HG02798 (cell line): ENCODE data around the gene VAV1.
A peak's percentile ranks its signal among the peaks of the same experiment; 100 is the strongest.
"Not testable (repeated sequence)": the region's sequence is repeated elsewhere in the genome, so short reads cannot be mapped to it uniquely, and the experiment has no call there.

Source experiments
- ATAC-seq: cut with Tn5 transposase; IDR thresholded peaks from one replicate; pipeline ENCODE4 v1.9.1; 2021; ENCODE audit warnings: mild to moderate bottlenecking; ENCODE audit not compliant: unreplicated experiment, poor library complexity

The VAV1 gene

DNA sequence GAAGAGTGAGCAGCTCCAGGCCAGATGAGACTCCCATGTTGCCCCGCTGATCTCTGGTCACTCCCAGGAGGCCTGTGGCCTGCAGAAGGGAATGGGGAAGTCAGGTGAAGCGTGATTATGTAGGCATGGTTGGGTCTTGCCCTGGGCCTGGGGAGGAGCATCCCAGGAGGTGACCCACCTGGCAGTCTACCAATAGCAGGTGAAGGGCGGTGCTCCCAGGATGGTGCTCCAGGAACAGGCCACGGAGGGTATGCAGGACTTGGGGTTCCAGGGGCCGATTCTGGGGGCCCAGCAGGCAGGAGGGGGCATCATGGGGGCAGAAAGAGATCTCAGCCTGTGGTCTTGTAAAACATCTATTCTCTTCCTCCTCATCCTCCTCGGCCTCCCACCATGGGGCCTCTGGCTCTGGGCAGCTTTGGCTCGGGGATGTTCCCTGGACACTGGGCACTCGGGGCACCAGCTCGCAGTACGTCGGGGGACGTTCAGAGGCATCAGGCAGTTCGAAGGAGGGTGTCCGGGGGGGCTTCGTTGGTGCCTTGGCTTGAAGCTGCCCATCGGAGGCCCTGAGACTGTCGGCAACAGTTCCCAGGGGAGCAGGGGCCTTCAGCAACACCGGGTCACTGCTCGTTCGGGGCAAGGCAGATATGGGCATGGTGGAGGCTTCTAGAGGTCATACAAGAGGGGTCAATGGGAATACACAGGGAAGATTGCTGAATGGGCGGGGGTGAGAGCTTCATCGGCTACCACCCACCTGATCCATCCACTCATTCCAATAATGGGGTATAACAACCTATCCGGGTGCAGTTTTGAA, 17.6 kb upstream of the VAV1 start:
- no peak for ATAC-seq

DNA sequence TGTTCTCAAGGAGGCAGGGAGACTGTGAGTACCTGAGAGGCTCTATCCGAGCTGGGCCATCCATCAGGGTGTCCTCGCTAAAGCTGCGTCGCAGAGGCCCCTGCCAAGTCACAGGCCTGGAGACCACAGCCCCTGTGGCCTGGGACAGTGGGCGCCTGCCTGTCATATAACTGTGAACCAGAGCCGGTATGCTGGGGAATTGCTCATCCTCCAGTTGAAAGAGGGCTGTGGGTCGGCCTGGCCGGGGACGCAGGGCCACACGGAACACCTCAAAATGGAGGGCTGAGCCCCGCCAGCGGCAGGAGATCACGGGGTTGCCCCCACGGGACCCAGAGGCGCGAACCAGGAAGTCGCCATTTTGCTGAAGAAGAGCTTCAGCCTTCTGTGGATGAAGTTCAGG, 11.9 kb upstream of the VAV1 start:
- ATAC-seq = no peak

DNA sequence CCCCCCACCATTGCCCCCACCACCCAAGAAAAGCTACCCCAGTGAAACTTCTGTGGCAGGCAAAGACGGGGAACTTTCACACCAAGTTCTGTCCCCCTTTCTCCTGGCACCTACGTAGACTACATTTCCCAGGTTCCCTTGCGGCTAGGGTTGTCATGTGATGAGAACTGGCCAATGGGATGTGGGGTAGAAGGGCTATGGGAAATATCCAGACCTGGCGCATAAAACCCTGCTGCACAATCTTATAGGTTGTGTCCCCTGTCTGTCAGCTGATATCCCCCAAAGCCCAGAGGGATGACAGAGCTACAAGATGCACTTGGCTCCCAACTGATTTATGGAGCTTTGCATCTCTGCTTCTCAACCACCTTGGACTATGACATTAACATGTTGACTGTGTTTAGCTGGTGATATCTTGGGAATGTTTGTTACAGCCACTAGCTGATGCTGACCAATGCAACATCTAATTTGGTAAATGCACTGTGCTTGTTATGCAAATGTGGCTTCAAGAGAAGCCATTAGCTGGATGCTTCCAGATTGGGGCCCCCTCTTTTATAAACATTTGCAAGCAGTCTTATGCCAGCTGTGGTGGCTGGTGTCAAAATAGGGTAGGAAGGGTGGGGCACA, 11.3 kb upstream of the VAV1 start:
- no peak for ATAC-seq

DNA sequence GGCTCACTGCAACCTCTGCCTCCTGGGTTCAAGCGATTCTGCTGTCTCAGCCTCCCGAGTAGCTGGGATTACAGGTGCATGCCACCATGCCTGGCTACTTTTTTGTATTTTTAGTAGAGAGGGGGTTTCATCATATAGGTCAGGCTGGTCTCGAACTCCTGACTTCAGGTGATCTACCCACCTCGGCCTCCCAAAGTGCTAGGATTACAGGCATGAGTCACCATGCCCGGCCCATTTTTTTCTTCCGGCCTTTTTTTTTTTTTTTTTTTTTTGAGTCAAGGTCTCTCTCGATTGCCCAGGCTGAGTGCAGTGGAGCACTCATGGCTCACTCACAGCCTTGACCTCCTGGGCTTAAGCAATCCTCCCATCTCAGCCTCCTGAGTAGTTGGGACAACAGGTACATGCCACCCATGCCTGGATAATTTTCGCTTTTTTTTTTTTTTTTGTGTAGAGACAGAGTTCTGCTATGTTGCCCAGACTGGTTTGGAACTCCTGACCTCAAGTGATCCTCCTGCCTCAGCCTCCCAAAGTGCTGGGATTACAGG, 10.2 kb upstream of the VAV1 start:
- not testable (repeated sequence) for ATAC-seq

DNA sequence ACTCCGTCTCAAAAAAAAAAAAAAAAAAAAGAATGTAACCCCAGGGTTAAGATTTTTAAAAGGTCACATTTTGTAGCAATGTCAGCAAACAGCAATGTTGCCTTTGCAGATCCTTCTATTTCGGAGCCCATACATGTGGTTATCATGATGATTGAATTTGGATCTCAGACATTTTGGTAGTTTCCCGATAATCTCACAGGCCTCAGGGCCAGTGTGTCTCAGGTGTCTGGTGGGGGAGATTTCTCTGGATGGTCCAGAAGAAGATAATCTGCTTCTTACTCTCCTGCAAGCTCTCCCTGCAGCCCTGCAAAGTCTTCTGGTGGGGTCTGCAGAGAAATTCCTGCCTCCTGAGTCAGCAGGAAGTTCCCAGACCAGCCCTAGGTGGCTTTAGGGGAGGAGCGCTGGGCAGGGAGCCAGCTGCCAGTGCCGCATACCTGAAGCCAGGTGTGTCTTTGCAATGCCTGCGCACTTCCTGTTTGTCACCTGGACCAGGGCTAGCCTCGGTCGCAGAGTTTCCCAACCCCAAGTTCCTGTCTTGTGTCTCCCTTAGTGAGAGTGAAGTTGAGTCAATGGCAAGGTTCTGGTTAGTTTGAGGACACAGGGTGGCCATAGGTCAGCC, 6.7 kb upstream of the VAV1 start:
- no peak for ATAC-seq

DNA sequence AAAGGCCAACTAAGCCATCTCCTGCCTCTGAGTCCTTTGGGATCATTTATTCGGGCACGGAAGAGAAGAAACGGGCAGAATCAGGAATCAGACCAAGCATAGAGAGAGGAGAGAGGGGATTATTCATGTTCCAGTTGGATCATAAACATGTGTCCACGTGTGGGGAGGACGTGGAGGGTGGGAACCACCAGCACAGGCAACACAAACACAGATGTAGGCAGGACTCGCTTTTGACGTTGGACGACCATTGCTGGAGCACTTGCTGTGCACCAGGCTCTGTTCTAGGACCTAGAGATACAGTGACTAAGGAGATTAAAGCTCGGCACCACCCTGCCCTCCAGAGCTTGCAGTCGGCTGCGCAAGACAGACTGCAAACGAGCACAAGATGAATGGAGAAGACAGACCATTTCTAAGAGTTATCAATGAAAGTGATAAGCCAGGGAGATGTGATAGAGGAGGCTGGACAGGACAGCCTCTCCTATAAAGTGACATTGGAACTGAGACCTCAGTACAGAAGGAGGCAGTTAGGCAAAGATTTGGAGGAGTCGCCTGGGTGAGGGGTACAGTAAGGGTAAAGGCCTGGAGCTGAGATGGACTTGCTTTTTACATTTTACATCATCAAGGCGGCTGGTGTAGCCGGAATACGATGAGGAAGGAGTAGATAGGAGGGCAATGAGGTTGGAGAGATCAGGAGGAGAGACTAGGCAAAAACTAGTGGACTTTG, 6.0 kb upstream of the VAV1 start:
- ATAC-seq = no peak

DNA sequence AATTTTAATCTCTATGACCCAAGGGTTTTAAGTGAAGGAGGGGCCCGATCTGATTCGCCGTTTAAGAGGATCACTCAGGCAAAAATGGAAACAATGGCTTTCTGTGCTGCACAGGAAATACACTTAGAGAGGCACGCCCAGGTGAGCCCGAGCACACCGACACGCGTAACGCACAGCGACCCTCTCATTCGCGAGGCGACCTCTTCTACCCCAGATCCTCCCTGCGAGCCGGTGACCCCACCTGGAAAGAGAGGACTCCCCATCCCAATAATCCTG, 5.5 kb upstream of the VAV1 start:
- no peak for ATAC-seq

DNA sequence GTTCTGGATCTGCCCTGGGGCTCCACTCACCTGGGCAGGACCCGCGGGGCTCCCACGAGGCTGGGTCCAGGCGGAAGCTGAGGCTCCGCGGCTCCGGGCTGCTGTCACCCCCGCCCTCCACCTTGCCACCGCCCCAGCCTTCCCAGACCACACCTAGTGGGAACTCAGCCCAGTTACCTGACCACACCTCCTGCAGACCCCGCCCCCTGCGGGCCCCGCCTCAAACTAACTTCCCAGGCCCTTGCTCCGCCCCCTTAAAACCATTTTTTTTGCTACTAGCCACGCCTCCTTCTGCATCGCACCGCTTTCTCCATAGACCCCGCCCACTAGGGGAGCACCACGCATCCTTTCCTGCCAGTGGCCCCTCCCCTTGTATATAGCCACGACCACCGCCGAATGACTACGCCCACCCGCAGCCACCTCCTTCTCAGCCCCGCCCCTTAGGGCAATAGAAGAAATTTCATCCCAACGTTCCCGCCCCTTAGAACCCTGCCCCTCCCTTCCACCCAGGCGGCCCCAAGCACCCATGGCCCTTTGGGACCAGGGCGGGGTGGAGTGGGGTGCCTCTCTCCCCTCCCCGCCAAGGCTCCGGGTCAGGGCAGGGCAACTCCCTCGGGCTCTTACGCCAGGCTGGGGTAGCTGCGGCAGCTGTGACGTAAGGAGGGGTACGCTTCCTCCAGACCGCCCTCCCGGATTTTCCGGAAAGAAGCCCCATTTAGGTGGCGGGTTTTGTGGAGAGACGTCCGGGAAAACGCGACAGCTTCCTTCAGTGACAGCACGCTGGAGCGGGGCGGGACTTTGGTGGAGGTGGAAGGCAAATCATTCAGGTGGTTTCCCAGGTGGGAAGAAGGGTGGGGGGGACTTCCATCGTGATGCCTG, 4.9 kb upstream of the VAV1 start, which contains the start of gene SH2D3A:
Gene SH2D3A (minus strand): TSS at position 79 of the 879 bp plus-strand sequence. CDS start 3,687 bp downstream, outside the sequence.
- peak; percentile 83 for ATAC-seq

DNA sequence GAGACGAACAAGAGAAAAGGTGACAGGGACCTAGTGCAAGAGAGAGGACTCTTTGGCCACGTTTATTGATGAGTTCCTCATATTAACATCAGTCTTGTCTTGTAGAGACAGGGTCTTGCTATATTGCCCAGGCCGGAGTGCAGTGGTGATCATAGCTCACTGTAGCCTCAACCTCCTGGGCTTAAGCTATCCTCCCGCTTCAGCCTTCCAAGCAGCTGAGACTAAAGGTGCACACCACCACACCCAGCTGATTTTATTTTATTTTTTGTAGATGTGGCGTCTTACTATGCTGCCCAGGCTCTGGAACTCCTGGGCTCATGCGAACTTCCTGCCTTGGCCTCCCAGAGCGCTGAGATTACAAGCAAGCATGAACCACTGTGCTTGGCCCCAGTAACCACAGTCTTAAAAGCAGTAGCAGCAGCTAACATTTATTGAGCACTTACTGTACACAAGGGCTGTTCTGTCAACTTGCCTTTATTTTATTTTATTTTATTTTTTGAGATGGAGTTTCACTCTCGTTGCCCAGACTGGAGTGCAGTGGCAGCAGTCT, 4.2 kb upstream of the VAV1 start:
- no peak for ATAC-seq

DNA sequence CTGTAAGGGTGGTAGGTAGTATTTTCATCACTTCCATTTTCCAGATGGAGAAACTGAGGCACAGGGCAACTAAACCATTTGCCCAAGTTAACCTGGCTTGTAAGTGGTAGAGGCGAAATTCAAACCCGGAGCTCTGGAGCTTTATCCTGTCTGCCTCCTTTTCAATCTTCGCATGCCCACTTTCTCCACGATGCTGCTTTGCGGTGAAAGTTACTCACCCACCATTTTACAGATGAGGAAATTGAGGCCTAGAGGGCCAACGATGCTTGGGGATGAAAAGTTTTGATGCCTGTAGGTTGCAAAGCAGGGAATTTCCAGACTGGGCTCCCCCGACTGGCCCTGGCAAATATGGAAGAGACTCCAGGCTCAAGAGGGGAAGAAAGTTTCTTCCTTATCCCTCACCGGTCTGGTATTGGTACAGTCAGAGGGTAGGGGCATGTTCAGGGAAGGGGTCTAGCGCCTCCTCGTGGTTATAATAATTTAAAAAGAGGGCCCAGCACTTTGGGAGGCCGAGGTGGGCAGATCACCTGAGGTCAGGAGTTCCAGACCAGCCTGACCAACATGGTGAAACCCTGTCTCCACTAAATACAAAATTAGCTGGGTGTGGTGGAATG, 3.4 kb upstream of the VAV1 start:
- ATAC-seq = no peak

DNA sequence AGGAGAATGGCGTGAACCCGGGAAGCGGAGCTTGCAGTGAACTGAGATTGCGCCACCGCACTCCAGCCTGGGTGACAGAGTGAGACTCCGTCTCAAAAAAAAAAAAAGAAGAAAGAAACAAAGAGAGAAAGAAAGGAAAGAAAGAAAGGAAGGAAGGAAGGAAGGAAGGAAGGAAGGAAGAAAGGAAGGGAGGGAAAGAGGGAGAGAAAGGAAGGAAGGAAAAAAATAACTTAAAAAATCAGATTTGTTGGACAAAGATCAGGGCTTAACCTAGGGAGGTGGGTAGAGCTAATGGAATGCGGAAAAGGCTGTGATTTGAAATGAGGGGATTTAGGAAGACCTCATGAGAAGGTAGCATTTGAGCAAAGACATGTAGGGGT, 870 bp upstream of the VAV1 start:
- ATAC-seq = not testable (repeated sequence)

DNA sequence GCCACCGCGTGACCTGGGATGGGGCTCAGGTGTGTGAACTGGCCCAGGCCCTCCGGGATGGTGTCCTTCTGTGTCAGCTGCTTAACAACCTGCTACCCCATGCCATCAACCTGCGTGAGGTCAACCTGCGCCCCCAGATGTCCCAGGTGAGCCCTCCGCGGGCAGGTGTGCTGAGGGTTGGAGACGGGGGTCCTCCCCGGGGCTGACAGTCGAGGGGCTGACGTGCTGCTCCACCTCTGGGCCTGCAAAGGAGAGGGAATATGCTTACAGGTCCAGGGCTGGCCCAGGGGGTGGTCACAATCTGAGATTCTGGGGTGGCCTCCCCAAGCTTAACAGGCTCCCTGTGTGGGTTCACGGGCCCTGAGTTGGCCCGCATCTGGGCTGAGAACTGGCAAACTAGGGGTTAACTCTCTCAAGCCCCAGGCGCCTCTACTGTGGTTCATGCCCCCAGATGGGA, 386 bp downstream of the VAV1 start:
- ATAC-seq = peak; percentile 5

DNA sequence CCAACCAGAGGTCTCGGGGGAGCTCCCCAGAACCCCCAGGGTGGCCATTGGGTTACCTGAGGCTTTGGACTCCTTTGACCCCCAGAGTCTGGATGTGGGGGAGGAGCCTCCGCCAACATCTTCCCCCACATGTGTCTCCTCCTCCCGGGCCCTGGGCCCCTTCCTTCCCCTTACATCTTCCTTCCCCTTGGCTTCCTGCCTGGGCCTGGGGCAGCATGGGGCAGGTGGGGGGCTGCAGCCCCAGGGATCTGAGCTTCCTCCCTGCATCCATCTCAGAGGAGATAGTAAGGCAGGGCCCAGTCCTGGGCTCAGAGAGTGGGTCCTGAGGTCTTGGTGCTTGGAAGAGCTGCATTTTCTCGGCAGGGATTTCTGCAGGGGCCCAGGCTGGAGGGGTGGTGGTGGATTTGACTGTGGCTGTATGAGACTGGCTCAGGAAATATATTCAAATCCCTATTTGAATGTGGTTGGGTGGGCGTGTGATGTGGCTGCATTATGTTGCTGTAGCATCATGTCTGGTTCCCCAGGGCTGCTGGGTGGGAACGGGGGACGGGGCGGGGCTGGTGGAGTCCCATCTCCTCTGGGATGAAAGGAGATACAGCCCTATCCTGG, 919 bp downstream of the VAV1 start:
- peak; percentile 35 for ATAC-seq

DNA sequence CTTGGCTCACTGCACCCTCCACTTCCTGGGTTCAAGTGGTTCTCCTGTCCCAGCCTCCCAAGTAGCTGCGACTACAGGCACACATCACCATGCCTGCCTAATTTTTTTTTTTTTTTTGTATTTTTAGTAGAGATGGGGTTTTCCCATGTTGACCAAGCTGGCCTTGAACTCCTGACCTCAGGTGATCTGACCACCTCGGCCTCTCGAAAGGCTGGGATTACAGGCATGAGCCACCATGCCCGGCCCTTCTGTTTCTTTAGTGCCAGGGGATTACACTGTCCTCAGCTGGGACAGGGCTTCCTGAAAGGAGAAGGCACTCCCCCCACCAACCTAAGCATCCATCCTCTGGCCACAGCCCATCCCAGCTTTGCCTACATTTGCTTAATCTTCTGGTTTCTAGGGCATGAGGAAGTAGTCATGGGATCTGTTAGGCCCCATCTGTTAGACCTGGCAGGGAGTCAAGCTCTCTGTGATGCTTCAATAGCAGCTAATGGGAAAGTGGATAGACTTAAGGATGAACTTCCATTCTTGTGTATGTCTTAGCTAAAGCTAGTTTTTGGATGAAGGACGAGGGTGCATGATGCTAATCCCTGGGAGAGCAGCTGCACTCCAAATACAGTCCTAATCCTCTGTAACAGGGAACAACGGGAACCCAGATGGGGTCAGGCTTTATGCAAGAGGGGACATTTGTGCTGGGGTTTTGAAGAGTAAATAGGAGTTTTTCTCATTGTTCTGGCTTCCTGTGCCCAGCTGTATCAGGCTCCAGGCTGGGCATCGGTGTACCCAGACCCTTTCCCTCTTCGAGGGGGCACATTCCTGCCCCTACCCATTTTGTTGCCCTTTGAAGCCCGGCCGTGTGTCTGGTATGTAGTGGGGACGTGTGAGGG, 2.6 kb downstream of the VAV1 start:
- ATAC-seq = no peak

DNA sequence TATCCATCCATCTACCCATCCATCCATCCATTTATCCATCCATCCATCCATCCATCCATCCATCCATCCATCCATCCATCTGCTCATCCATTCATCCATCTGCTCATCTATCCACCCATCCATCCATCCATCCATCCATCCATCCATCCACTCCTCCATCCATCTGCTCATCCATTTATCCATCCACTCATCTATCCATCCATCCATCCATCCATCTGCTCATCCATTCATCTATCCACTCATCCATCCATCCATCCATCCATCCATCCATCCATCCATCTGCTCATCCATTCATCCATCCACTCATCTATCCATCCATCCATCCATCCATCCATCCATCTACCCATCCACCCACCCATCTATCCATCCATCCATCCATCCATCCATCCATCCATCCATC, 3.5 kb downstream of the VAV1 start:
- ATAC-seq = not testable (repeated sequence)

DNA sequence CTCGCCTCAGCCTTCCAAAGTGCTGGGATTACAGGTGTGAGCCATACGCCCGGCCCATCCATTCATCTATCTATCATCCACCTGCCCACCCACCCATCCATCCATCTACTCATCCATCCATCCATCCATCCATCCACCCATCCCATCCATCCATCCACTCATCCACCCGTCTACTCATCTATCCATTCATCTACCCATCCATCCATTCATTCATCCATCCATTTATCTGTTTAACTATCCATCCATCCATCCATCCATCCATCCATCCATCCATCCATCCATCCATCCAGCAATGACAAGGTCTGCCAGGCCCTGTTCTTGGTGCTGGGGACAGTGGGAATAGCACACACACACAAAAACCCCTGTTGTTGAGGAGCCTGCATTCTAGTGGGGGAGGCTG, 4.5 kb downstream of the VAV1 start:
- ATAC-seq = no peak

DNA sequence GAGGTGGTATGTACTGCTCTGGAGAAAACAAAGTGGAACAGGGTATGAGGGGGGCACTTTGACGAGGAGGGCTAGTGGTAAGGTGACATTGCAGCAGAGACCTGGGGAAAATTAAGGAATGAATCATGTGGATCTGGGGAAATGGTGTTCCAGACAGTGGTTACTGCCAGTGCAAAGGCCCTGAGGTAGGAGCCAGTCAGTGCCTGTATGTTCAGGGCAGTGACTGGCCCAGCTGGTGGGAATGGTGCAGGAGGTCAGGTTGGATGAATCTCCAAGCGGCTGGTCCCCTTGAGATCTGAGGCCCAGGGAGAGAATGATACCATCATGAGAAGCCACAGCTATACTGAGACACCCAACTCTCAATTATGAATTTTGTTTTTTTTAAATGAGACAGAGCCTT, 4.9 kb downstream of the VAV1 start:
- ATAC-seq = no peak

DNA sequence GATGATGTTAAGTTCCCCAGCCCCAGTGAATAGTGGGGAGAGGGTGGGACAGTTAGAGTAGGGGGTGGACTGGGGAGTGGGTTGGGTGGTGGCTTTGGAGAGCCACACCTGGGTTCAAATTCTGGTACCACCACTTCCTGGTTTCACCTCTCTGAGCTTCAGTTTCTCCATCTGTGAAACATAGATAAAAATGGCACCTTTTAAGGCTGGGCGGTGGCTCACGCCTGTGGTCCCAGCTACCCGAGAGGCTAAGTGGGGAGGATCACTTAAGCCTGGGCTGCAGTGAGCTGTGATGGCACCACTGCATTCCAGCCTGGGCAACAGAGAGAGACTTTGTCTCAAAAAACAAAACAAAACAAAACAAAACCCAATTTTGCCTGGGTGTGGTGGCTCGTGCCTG, 5.9 kb downstream of the VAV1 start:
- ATAC-seq = no peak
